PC-9 (cell line): Measurements from ENCODE around the gene NAPG. TPM values are rescaled to one million over a fixed set of nuclear protein-coding genes. Genes with fewer than 3 reads are reported as not detected.

ENCODE experiments used
- BruUV-seq: library from RNA; stranded (reverse); fragments of 400-500 nt; replicated peaks from 2 replicates; lab custom pipeline; 2021; lab: Mats Ljungman, UMichigan
- CTCF ChIA-PET: fragments of 300-600 bp; sonication (Branson Sonifier 250); formaldehyde crosslinking; loops from one replicate; lab custom pipeline; 2022; ENCODE audit warnings: antibody characterized with exemption; lab: Charles Lee
- POLR2A ChIA-PET: fragments of 300-600 bp; sonication (Branson Sonifier 250); formaldehyde crosslinking; loops from one replicate; lab custom pipeline; 2022; ENCODE audit warnings: antibody characterized with exemption; ENCODE audit not compliant: unreplicated experiment; lab: Charles Lee
- DNase-seq, 2 experiments: peaks; one replicate each; pipeline versions ENCODE4 v3.0.0 to v3.0.0-alpha.2; 2015 to 2022; ENCODE audit warnings: mixed read lengths in 1 of 2
- H2AFZ ChIP-seq: fragments of 200-600 bp; sonication (generic); 2 replicates; pipeline ENCODE4 v1.8.1; 2017; ENCODE audit warnings: antibody characterized with exemption
- H3F3A ChIP-seq: fragments of 200-600 bp; sonication (generic); 2 replicates; pipeline ENCODE4 v1.8.1; 2017; ENCODE audit warnings: antibody characterized with exemption, mild to moderate bottlenecking, low read depth; ENCODE audit not compliant: insufficient read depth
- H3K27ac ChIP-seq: fragments of 200-600 bp; sonication (generic); 2 replicates; pipeline ENCODE4 v1.6.1; 2016; ENCODE audit warnings: mixed run types
- H3K27me3 ChIP-seq: fragments of 200-600 bp; sonication (generic); 2 replicates; pipeline ENCODE4 v1.6.1; 2016; ENCODE audit warnings: low read depth, mixed run types; ENCODE audit not compliant: insufficient read depth
- H3K36me3 ChIP-seq: fragments of 200-600 bp; sonication (generic); 2 replicates; pipeline ENCODE4 v1.6.1; 2016; ENCODE audit warnings: low read depth, mixed run types
- H3K4me1 ChIP-seq: fragments of 200-600 bp; sonication (generic); replicated peaks from 2 replicates; pipeline ENCODE4 v1.6.1; 2016; ENCODE audit warnings: mixed run types; ENCODE audit not compliant: insufficient read depth
- H3K4me2 ChIP-seq: fragments of 200-600 bp; sonication (generic); 2 replicates; pipeline ENCODE4 v1.6.1; 2017; ENCODE audit warnings: mixed run types
- H3K4me3 ChIP-seq: fragments of 200-600 bp; sonication (generic); 2 replicates; pipeline ENCODE4 v1.6.1; 2016; ENCODE audit warnings: mixed run types
- H3K79me2 ChIP-seq: fragments of 200-600 bp; sonication (generic); 2 replicates; pipeline ENCODE4 v1.6.1; 2017; ENCODE audit warnings: low read depth, mixed run types
- H3K9me2 ChIP-seq: fragments of 200-600 bp; sonication (generic); 2 replicates; pipeline ENCODE4 v1.8.1; 2017; ENCODE audit warnings: mild to moderate bottlenecking; ENCODE audit not compliant: insufficient read depth
- H3K9me3 ChIP-seq: fragments of 200-600 bp; sonication (generic); 2 replicates; pipeline ENCODE4 v1.8.1; 2016; ENCODE audit warnings: low read depth; ENCODE audit not compliant: insufficient read depth
- H4K20me1 ChIP-seq: fragments of 200-600 bp; sonication (generic); 2 replicates; pipeline ENCODE4 v1.8.1; 2017; ENCODE audit not compliant: insufficient read depth
- EZH2 ChIP-seq: fragments of 200-600 bp; sonication (generic); IDR thresholded peaks from 2 replicates; pipeline ENCODE4 v1.8.0; 2017; ENCODE audit warnings: antibody characterized with exemption, low read depth
- intact Hi-C: fragments of 100-400 bp; cut with micrococcal nuclease; formaldehyde crosslinking; loops from one replicate; pipeline ENCODE4 v1.10.0; 2022; ENCODE audit not compliant: unreplicated experiment
- total RNA-seq: library from RNA; stranded (reverse); gene quantifications from 2 replicates; pipeline ENCODE4 v1.2.3, GENCODE V29; 2021
- TF ChIP-seq, protein P1 (sequence below): fragments of 200-600 bp; sonication (generic); conservative IDR thresholded peaks from 2 replicates; pipeline ENCODE4 v1.6.1; 2017; ENCODE audit warnings: mixed run types, antibody characterized with exemption, mild to moderate bottlenecking, moderate library complexity

NAPG gene
- total RNA-seq, 1 experiment from 2014 or later, result 28.1 TPM

DNA sequence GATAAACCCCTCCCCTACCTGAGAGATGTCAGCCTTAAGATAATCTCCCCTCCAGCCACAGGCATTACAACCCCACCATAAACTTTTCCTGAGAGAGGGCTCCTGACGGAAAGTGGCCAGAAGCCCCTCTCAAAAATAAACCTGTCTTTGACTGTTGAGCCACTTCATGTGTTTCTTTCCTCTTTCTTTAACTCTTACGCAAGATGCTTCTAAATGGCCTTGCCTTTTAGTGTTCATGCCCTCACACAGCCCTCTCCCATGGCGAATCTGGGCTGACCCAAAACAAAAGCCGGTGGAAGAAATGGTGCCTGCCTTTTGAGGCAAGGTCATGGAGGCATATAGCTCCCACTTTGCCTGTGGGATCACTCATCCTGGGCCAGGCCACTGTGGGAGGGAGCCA is 54.4 kb downstream of the NAPG start:
- no peaks in the 10 kb centered on the region for H4K20me1 ChIP-seq
- no TSS peak for BruUV-seq
- peaks cover 14% of the 10 kb centered on the region; the same call in 1 of the 2 replicates for H3K27me3 ChIP-seq
- H3K27ac ChIP-seq, result no peak overlapping the region
- H3K9me3 ChIP-seq, result no peaks in the 10 kb centered on the region
- no peak for DNase-seq
- H2AFZ ChIP-seq, result no peak overlapping the region
- H3K4me3 ChIP-seq, result no peak overlapping the region
- no peaks in the 10 kb centered on the region for H3K9me2 ChIP-seq
- H3K36me3 ChIP-seq, result no peaks in the 10 kb centered on the region
- POLR2A ChIA-PET, result no interaction called here
- no peaks in the 10 kb centered on the region for H3F3A ChIP-seq
- no peak overlapping the region for H3K4me2 ChIP-seq
- H3K4me1 ChIP-seq, result no peaks in the 10 kb centered on the region
- H3K79me2 ChIP-seq, result no peaks in the 10 kb centered on the region
- intact Hi-C loops, result no loop called here
- CTCF ChIA-PET, result no interaction called here
- TF ChIP-seq EZH2, result no peak
- TF ChIP-seq, protein P1, sequence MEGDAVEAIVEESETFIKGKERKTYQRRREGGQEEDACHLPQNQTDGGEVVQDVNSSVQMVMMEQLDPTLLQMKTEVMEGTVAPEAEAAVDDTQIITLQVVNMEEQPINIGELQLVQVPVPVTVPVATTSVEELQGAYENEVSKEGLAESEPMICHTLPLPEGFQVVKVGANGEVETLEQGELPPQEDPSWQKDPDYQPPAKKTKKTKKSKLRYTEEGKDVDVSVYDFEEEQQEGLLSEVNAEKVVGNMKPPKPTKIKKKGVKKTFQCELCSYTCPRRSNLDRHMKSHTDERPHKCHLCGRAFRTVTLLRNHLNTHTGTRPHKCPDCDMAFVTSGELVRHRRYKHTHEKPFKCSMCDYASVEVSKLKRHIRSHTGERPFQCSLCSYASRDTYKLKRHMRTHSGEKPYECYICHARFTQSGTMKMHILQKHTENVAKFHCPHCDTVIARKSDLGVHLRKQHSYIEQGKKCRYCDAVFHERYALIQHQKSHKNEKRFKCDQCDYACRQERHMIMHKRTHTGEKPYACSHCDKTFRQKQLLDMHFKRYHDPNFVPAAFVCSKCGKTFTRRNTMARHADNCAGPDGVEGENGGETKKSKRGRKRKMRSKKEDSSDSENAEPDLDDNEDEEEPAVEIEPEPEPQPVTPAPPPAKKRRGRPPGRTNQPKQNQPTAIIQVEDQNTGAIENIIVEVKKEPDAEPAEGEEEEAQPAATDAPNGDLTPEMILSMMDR, result no peak

DNA sequence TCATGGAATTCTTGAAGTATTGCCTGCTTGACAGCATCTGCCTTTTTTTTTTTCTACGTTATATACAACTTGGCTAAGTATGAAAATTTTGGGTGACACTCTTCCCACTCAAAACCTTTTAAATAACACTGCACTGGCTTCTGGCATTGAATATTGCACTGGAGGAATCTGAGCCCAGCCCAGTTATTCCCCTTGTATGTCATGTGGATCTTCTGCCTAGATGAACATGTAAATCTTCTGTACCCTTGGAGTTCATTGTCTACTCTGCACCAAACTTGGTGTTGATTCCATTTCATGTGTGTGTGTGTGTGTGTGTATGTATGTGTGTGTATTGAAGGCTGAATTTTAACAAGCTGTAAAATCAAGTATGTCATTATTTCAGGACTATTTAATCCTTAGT is 59.4 kb downstream of the NAPG start:
- no peaks in the 10 kb centered on the region for H3F3A ChIP-seq
- no peak overlapping the region for H2AFZ ChIP-seq
- H3K4me3 ChIP-seq, result no peak overlapping the region
- no peaks in the 10 kb centered on the region for H4K20me1 ChIP-seq
- POLR2A ChIA-PET, result no interaction called here
- peaks cover 37% of the 10 kb centered on the region for H3K27me3 ChIP-seq
- CTCF ChIA-PET, result no interaction called here
- no peaks in the 10 kb centered on the region for H3K9me2 ChIP-seq
- H3K4me1 ChIP-seq, result no peaks in the 10 kb centered on the region
- H3K9me3 ChIP-seq, result no peaks in the 10 kb centered on the region
- no peaks in the 10 kb centered on the region for H3K36me3 ChIP-seq
- no peak for DNase-seq
- intact Hi-C loops, result no loop called here
- H3K4me2 ChIP-seq, result no peak overlapping the region
- H3K27ac ChIP-seq, result no peak overlapping the region
- TF ChIP-seq, protein P1, result no peak
- TF ChIP-seq EZH2, result no peak
- no peaks in the 10 kb centered on the region for H3K79me2 ChIP-seq
- BruUV-seq, result no TSS peak

DNA sequence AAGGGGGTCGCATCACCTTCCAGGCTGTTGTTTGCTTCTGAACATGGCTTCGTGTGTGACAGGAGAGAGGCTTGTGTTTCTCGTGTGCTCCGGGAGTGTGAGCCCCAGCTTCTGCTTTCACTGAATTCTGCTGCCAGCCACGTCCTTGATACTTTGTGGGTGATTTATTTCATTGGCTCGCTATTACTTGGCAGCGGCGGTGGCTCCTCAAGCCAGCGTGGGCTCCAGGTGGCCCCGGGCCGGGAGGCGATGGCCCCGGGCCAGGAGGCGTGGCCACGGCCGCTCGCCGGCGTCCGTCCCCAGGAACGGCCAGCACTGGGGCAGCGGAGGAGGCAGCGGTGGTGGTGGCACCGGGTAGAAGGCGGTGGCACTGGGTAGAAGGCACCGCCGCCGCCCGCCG is 63.1 kb downstream of the NAPG start:
- no peaks in the 10 kb centered on the region for H3K4me1 ChIP-seq
- no peaks in the 10 kb centered on the region for H4K20me1 ChIP-seq
- H3K4me2 ChIP-seq, result no peak overlapping the region
- no peaks in the 10 kb centered on the region for H3K36me3 ChIP-seq
- H2AFZ ChIP-seq, result no peak overlapping the region
- DNase-seq, result no peak
- intact Hi-C loops, result no loop called here
- H3K79me2 ChIP-seq, result no peaks in the 10 kb centered on the region
- H3K9me2 ChIP-seq, result no peaks in the 10 kb centered on the region
- H3K4me3 ChIP-seq, result no peak overlapping the region
- BruUV-seq, result no TSS peak
- CTCF ChIA-PET, result no interaction called here
- POLR2A ChIA-PET, result no interaction called here
- no peaks in the 10 kb centered on the region for H3K9me3 ChIP-seq
- TF ChIP-seq EZH2, result no peak
- TF ChIP-seq, protein P1, result no peak
- H3K27me3 ChIP-seq, result peaks cover 22% of the 10 kb centered on the region
- H3K27ac ChIP-seq, result no peak overlapping the region
- H3F3A ChIP-seq, result no peaks in the 10 kb centered on the region
